Muscle of back (tissue), 11 donors: ENCODE results near the gene ZNF823. TPM values are rescaled to one million over a fixed set of nuclear protein-coding genes. Genes with fewer than 3 reads are reported as not detected.
A peak's percentile ranks its signal among the peaks of the same experiment; 100 is the strongest.
"Not testable (repeated sequence)": the region's sequence is repeated elsewhere in the genome, so short reads cannot be mapped to it uniquely, and the experiment has no call there.

Source experiments
- DNase-seq, 3 donors: peaks; one replicate each; pipeline versions ENCODE4 v3.0.0 to v3.0.0-alpha.2; 2013
- polyA plus RNA-seq, 10 donors: library from polyadenylated mRNA; unstranded; fragments of 120-200 nt; gene quantifications; one replicate each; pipeline ENCODE4 v1.2.1, GENCODE V29; 2013; ENCODE audit not compliant: insufficient read length in 10 of 10

The ZNF823 gene
- polyA plus RNA-seq, 10 donors, result 3.3 to 5.3 (median 4.5) TPM

- DNase-seq, result no peak
Measured at GRCh38 chr19:11680689-11681302, 58.0 kb downstream of the ZNF823 start.

- DNase-seq, result no peak
Measured at GRCh38 chr19:11678504-11678903, 60.2 kb downstream of the ZNF823 start.

- DNase-seq, result not testable (repeated sequence)
Measured at GRCh38 chr19:11676661-11677600, 61.8 kb downstream of the ZNF823 start.

- no peak for DNase-seq
Measured at GRCh38 chr19:11675569-11675968, 63.2 kb downstream of the ZNF823 start.

- DNase-seq, result no peak
Measured at GRCh38 chr19:11674067-11674492, 64.7 kb downstream of the ZNF823 start.

DNA sequence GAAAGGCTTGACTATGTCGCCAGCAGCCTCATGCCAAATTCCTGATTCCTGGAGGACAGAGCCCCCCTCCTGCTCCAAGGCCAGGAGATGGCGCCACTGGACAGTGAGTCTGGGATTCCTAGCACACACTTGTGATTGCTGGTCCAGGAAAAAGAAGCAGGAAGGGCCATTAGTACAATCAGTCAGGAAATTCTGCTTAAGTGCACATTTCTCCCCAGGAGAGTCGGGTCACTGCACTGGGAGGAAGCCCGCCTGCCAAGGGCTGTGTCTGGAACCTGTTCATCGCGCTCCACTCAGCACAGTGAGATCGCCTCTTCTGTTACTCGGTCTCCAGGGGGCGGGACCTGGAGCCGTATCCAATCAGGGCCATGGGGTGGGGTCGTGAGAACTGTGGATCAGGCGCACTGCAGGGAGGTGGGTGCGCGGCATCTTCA is 65.1 kb downstream of the ZNF823 start:
- DNase-seq, result peak; percentile 52 to 78 (median 55)

Other genes starting within 250 kb of the ZNF823 start
- gene ZNF653, start 233.1 kb downstream of the ZNF823 start, polyA plus RNA-seq, result 1 to 10 TPM; 3.6 to 7.0 (median 5.9) TPM
- gene ECSIT, start 209.8 kb downstream of the ZNF823 start, polyA plus RNA-seq, result 10 to 100 TPM; 29.7 to 48.4 (median 39.1) TPM
- 100 to 1,000 TPM in 6 of 10 donors, 10 to 100 TPM in 4; 63.4 to 203 (median 124) TPM for gene CNN1, start 200.1 kb downstream of the ZNF823 start, polyA plus RNA-seq
- gene ELOF1, start 179.7 kb downstream of the ZNF823 start, polyA plus RNA-seq, result 10 to 100 TPM; 26.8 to 42.6 (median 31.7) TPM
- gene ACP5, start 161.3 kb downstream of the ZNF823 start, polyA plus RNA-seq, result 1 to 10 TPM; 1.0 to 4.6 (median 2.4) TPM
- 10 to 100 TPM; 12.2 to 17.6 (median 14.3) TPM for gene ZNF627, start 141.5 kb downstream of the ZNF823 start, polyA plus RNA-seq
- gene ZNF441, start 28.1 kb upstream of the ZNF823 start, polyA plus RNA-seq, result 1 to 10 TPM; 5.5 to 9.4 (median 7.1) TPM
- 1 to 10 TPM; 1.9 to 5.4 (median 3.2) TPM for gene ZNF491, start 59.6 kb upstream of the ZNF823 start, polyA plus RNA-seq
- 1 to 10 TPM; 3.1 to 8.8 (median 6.0) TPM for gene ZNF440, start 75.3 kb upstream of the ZNF823 start, polyA plus RNA-seq
- gene ZNF439, start 109.8 kb upstream of the ZNF823 start, polyA plus RNA-seq, result 1 to 10 TPM; 2.6 to 6.8 (median 4.9) TPM
- gene ZNF69, start 148.8 kb upstream of the ZNF823 start, polyA plus RNA-seq, result 1 to 10 TPM; 2.9 to 5.8 (median 4.1) TPM
- gene ZNF700, start 186.2 kb upstream of the ZNF823 start, polyA plus RNA-seq, result 10 to 100 TPM in 2 of 10 donors, 1 to 10 TPM in 8; 3.7 to 12.0 (median 7.1) TPM
- gene ZNF763, start 226.1 kb upstream of the ZNF823 start, polyA plus RNA-seq, result 1 to 10 TPM; 1.0 to 2.4 (median 1.8) TPM